RWPE2 (cell line): ENCODE measurements around the gene PDE7B.
A peak's percentile ranks its signal among the peaks of the same experiment; 100 is the strongest.

Experiments
- ATAC-seq: fragments of 200-7000 bp; cut with Tn5 transposase; 3 replicates; pipeline ENCODE4 v1.9.1; 2021; ENCODE audit warnings: low read depth
- DNase-seq: peaks from one replicate; pipeline ENCODE4 v3.0.0-alpha.2; 2020; ENCODE audit warnings: low spot score
- H3K27ac ChIP-seq: fragments of 450-650 bp; 2 replicates; pipeline ENCODE4 v1.5.1; 2017; ENCODE audit warnings: mild to moderate bottlenecking; ENCODE audit not compliant: poor library complexity, severe bottlenecking
- H3K27me3 ChIP-seq: fragments of 250-450 bp; sonication (Bioruptor Pico); 2 replicates; pipeline ENCODE4 v1.5.1; 2021; ENCODE audit warnings: mild to moderate bottlenecking, moderate library complexity; ENCODE audit not compliant: insufficient read depth, poor library complexity, severe bottlenecking
- H3K36me3 ChIP-seq: fragments of 250-450 bp; sonication (Bioruptor Pico); 2 replicates; pipeline ENCODE4 v1.5.1; 2020; ENCODE audit warnings: low read depth, mild to moderate bottlenecking, moderate library complexity
- H3K4me1 ChIP-seq: fragments of 250-450 bp; sonication (Bioruptor Pico); 2 replicates; pipeline ENCODE4 v1.5.1; 2021; ENCODE audit warnings: mild to moderate bottlenecking, moderate library complexity; ENCODE audit not compliant: insufficient read depth, poor library complexity, severe bottlenecking
- H3K4me3 ChIP-seq: fragments of 250-450 bp; sonication (Bioruptor Pico); 2 replicates; pipeline ENCODE4 v1.5.1; 2021; ENCODE audit warnings: mild to moderate bottlenecking, moderate library complexity; ENCODE audit not compliant: severe bottlenecking
- H3K9me3 ChIP-seq: fragments of 250-450 bp; sonication (Bioruptor Pico); 2 replicates; pipeline ENCODE4 v1.5.1; 2021; ENCODE audit warnings: mild to moderate bottlenecking, moderate library complexity; ENCODE audit not compliant: severe bottlenecking
- TF ChIP-seq, protein P1 (sequence below): fragments of 450-650 bp; IDR thresholded peaks from one replicate; pipeline ENCODE4 v1.5.1; 2017; ENCODE audit warnings: mild to moderate bottlenecking, moderate library complexity; ENCODE audit not compliant: poor library complexity, severe bottlenecking

PDE7B gene

DNA sequence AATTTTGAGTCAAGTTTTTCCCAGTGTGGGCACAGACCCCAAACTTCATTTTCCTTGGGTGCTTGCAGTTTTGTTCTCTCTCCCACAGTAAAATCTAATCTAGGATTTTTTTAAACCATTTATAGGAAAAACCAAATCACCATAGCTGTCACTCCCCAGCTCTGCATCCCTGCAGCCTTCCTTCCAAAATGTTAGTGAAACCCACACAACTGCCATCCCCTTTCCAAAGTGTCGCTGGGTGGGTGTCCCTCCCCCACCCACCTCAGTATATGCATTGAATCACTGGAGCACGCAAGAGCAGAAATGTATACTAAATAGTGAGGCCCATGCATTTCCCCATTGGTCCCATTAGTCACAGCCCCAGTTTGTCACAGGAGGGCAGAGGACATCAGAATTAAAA lies 260.3 kb downstream of the PDE7B start:
- no peaks in the 10 kb centered on the region for H3K9me3 ChIP-seq
- TF ChIP-seq, protein P1, sequence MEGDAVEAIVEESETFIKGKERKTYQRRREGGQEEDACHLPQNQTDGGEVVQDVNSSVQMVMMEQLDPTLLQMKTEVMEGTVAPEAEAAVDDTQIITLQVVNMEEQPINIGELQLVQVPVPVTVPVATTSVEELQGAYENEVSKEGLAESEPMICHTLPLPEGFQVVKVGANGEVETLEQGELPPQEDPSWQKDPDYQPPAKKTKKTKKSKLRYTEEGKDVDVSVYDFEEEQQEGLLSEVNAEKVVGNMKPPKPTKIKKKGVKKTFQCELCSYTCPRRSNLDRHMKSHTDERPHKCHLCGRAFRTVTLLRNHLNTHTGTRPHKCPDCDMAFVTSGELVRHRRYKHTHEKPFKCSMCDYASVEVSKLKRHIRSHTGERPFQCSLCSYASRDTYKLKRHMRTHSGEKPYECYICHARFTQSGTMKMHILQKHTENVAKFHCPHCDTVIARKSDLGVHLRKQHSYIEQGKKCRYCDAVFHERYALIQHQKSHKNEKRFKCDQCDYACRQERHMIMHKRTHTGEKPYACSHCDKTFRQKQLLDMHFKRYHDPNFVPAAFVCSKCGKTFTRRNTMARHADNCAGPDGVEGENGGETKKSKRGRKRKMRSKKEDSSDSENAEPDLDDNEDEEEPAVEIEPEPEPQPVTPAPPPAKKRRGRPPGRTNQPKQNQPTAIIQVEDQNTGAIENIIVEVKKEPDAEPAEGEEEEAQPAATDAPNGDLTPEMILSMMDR: no peak
- DNase-seq: no peak
- H3K4me1 ChIP-seq: no peaks in the 10 kb centered on the region
- H3K36me3 ChIP-seq: no peaks in the 10 kb centered on the region
- ATAC-seq: no peak
- no peak overlapping the region for H3K27ac ChIP-seq
- H3K4me3 ChIP-seq: no peak overlapping the region
- H3K27me3 ChIP-seq: no peaks in the 10 kb centered on the region

DNA sequence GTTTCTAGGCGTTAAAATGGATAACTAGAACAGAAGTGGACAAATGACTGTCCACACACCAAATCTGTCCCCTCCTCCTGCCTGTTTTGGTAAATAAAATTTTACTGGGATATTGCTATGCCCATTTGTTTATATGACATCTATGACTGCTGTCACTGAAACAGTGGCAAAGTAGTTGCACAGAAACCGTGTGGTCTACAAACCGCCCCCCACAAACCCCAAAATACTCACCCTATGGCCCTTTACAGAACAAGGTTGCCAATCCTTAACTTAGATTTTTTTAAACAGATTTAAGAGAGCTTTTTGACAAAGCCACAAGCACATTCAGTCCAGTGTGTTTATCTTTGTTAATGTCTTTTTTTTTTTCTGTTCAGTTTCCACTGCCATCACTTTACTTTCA lies 260.8 kb downstream of the PDE7B start:
- H3K4me3 ChIP-seq: no peak overlapping the region
- TF ChIP-seq, protein P1: no peak
- no peaks in the 10 kb centered on the region for H3K27me3 ChIP-seq
- H3K27ac ChIP-seq: no peak overlapping the region
- H3K9me3 ChIP-seq: no peaks in the 10 kb centered on the region
- DNase-seq (no peak), ATAC-seq (no peak)
- H3K4me1 ChIP-seq: no peaks in the 10 kb centered on the region
- no peaks in the 10 kb centered on the region for H3K36me3 ChIP-seq

DNA sequence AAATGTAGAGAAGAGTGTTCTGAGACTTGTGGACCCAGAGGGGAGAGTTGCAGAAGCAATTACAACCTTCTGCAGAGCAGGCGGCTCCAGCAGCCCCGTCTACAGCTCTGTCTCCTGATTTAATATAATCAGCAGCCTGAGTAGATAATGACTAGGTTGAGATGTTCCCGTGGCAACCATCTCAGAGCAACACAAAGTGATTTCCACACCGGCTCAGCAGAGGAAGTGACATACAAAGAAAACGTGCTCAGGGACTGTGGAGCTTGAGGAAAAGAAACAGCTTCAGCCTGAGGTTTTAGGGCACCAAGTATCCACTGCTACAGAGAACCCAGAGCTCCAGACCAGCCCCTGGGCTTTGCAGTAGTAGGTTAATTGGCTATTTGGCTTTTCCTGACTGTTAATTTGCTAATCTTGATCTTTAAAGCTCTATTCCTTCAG lies 262.3 kb downstream of the PDE7B start:
- Histone ChIP-seq H3K27ac (no peak overlapping the region), H3K9me3 (no peaks in the 10 kb centered on the region), H3K27me3 (no peaks in the 10 kb centered on the region), H3K4me1 (no peaks in the 10 kb centered on the region), H3K4me3 (no peak overlapping the region), H3K36me3 (no peaks in the 10 kb centered on the region)
- ATAC-seq (peak; percentile 49; the same call in 1 of the 3 replicates), DNase-seq (no peak)
- TF ChIP-seq, protein P1: no peak

GRCh38 chr6:136114661-136115060 lies 263.2 kb downstream of the PDE7B start:
- no peak overlapping the region for H3K4me3 ChIP-seq
- no peaks in the 10 kb centered on the region for H3K36me3 ChIP-seq
- no peaks in the 10 kb centered on the region for H3K27me3 ChIP-seq
- no peak overlapping the region for H3K27ac ChIP-seq
- TF ChIP-seq, protein P1: no peak
- DNase-seq: no peak
- no peak for ATAC-seq
- H3K4me1 ChIP-seq: no peaks in the 10 kb centered on the region
- no peaks in the 10 kb centered on the region for H3K9me3 ChIP-seq

DNA sequence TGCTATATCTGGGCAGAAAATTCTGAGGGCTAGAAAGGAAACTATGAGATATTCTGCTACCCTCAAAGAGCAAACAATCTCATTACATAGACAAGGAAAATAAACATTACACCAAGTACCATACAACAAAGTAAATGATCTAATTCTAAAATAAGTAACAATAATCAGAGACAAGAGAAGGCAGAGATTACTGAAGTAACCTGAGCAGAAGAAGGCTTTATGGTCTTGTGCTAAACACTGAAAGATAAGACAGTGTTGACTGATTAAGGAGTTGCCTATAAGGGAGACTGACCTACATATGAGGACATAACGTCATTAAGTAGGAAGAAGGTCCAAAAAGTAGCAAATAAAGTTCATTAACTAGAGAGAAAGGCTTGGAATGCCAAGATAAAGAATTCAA lies 264.4 kb downstream of the PDE7B start:
- Histone ChIP-seq H3K36me3 (no peaks in the 10 kb centered on the region), H3K4me3 (no peak overlapping the region), H3K9me3 (no peaks in the 10 kb centered on the region), H3K4me1 (no peaks in the 10 kb centered on the region), H3K27ac (no peak overlapping the region), H3K27me3 (no peaks in the 10 kb centered on the region)
- TF ChIP-seq, protein P1: no peak
- ATAC-seq (no peak), DNase-seq (no peak)
